ENCODE data around the gene PPM1E.
"Not testable (repeated sequence)": the region's sequence is repeated elsewhere in the genome, so short reads cannot be mapped to it uniquely, and the experiment has no call there.

PPM1E gene

GRCh38 chr17:58741121-58741625 is 14.5 kb upstream of the PPM1E start:
- H3K9me2 ChIP-seq (replicated peaks; ENCODE audit: insufficient read depth, low read length), result no peaks in the 10 kb centered on the region
- TF ChIP-seq CTCF (IDR thresholded peaks at IDR 0.05; ENCODE audit: insufficient read depth, low read length, poor library complexity, severe bottlenecking), result no peak
- TF ChIP-seq EZH2phosphoT487 (conservative IDR thresholded peaks at IDR 0.05; ENCODE audit: low read length), result no peak
- H3K9me3 ChIP-seq (ENCODE audit: insufficient read depth, low read length), result no peaks in the 10 kb centered on the region
- no peak overlapping the region for H3K27ac ChIP-seq (ENCODE audit: low read depth, low read length)
- no peak overlapping the region for H2AFZ ChIP-seq (ENCODE audit: low read depth, low read length, severe bottlenecking)
- H3F3A ChIP-seq (ENCODE audit: insufficient read depth), result no peaks in the 10 kb centered on the region
- H3K4me3 ChIP-seq (ENCODE audit: insufficient read depth, low read length, poor library complexity, severe bottlenecking), result no peak overlapping the region
- H3K36me3 ChIP-seq (ENCODE audit: low read length), result no peaks in the 10 kb centered on the region
- H3K79me2 ChIP-seq (ENCODE audit: insufficient read depth, low read length), result no peaks in the 10 kb centered on the region
- no peak overlapping the region for H3K4me2 ChIP-seq (ENCODE audit: low read depth, low read length, poor library complexity, severe bottlenecking)
- no peaks in the 10 kb centered on the region for H4K20me1 ChIP-seq (ENCODE audit: low read depth, low read length)
- H3K27me3 ChIP-seq (ENCODE audit: low read length), result no peaks in the 10 kb centered on the region
- no peak overlapping the region for H3K9ac ChIP-seq (ENCODE audit: low read length)

GRCh38 chr17:58747674-58748073 is 8.0 kb upstream of the PPM1E start:
- Histone ChIP-seq H3K27me3 (ENCODE audit: low read length) (no peaks in the 10 kb centered on the region), H3K27ac (ENCODE audit: low read depth, low read length) (no peak overlapping the region), H3K9me2 (replicated peaks; ENCODE audit: insufficient read depth, low read length) (no peaks in the 10 kb centered on the region), H3K36me3 (ENCODE audit: low read length) (no peaks in the 10 kb centered on the region), H4K20me1 (ENCODE audit: low read depth, low read length) (no peaks in the 10 kb centered on the region), H3K79me2 (ENCODE audit: insufficient read depth, low read length) (no peaks in the 10 kb centered on the region), H2AFZ (ENCODE audit: low read depth, low read length, severe bottlenecking) (no peak overlapping the region), H3K4me3 (ENCODE audit: insufficient read depth, low read length, poor library complexity, severe bottlenecking) (no peak overlapping the region), H3K4me2 (ENCODE audit: low read depth, low read length, poor library complexity, severe bottlenecking) (no peak overlapping the region), H3K9me3 (ENCODE audit: insufficient read depth, low read length) (no peaks in the 10 kb centered on the region), H3K9ac (ENCODE audit: low read length) (no peak overlapping the region), H3F3A (ENCODE audit: insufficient read depth) (no peaks in the 10 kb centered on the region)
- TF ChIP-seq CTCF (IDR thresholded peaks at IDR 0.05; ENCODE audit: insufficient read depth, low read length, poor library complexity, severe bottlenecking) (no peak), EZH2phosphoT487 (conservative IDR thresholded peaks at IDR 0.05; ENCODE audit: low read length) (no peak)

GRCh38 chr17:58749627-58750026 is 6.0 kb upstream of the PPM1E start:
- not testable (repeated sequence) for H3K36me3 ChIP-seq (ENCODE audit: low read length); H3K9ac ChIP-seq (ENCODE audit: low read length); H3K27me3 ChIP-seq (ENCODE audit: low read length); H3K9me3 ChIP-seq (ENCODE audit: insufficient read depth, low read length); H3K4me2 ChIP-seq (ENCODE audit: low read depth, low read length, poor library complexity, severe bottlenecking); H3K4me3 ChIP-seq (ENCODE audit: insufficient read depth, low read length, poor library complexity, severe bottlenecking); H2AFZ ChIP-seq (ENCODE audit: low read depth, low read length, severe bottlenecking); H3K79me2 ChIP-seq (ENCODE audit: insufficient read depth, low read length); H3F3A ChIP-seq (ENCODE audit: insufficient read depth); H3K27ac ChIP-seq (ENCODE audit: low read depth, low read length); H4K20me1 ChIP-seq (ENCODE audit: low read depth, low read length); H3K9me2 ChIP-seq (replicated peaks; ENCODE audit: insufficient read depth, low read length)

- Histone ChIP-seq H3K4me2 (ENCODE audit: low read depth, low read length, poor library complexity, severe bottlenecking) (no peak overlapping the region), H3K27ac (ENCODE audit: low read depth, low read length) (no peak overlapping the region), H3K9me2 (replicated peaks; ENCODE audit: insufficient read depth, low read length) (no peaks in the 10 kb centered on the region), H3K79me2 (ENCODE audit: insufficient read depth, low read length) (no peaks in the 10 kb centered on the region), H2AFZ (ENCODE audit: low read depth, low read length, severe bottlenecking) (no peak overlapping the region), H3K27me3 (ENCODE audit: low read length) (no peaks in the 10 kb centered on the region), H3F3A (ENCODE audit: insufficient read depth) (peaks cover 6% of the 10 kb centered on the region), H3K4me3 (ENCODE audit: insufficient read depth, low read length, poor library complexity, severe bottlenecking) (no peak overlapping the region), H3K9me3 (ENCODE audit: insufficient read depth, low read length) (no peaks in the 10 kb centered on the region), H4K20me1 (ENCODE audit: low read depth, low read length) (no peaks in the 10 kb centered on the region), H3K36me3 (ENCODE audit: low read length) (no peaks in the 10 kb centered on the region), H3K9ac (ENCODE audit: low read length) (no peak overlapping the region)
- TF ChIP-seq CTCF (IDR thresholded peaks at IDR 0.05; ENCODE audit: insufficient read depth, low read length, poor library complexity, severe bottlenecking) (no peak), EZH2phosphoT487 (conservative IDR thresholded peaks at IDR 0.05; ENCODE audit: low read length) (no peak)
Measured at GRCh38 chr17:58753026-58753425, 2.6 kb upstream of the PPM1E start.
